Astrocyte of the spinal cord (primary cell): ENCODE data around the gene KCNQ1OT1.

Experiments used
- DNase-seq: peaks from one replicate; pipeline ENCODE4 v3.0.0; 2011; ENCODE audit warnings: low read depth, low spot score
- H3K4me3 ChIP-seq: 2 replicates; pipeline ENCODE4 v1.5.1; 2011; ENCODE audit warnings: low read depth, mild to moderate bottlenecking, low read length, moderate library complexity
- CTCF ChIP-seq: IDR thresholded peaks from 2 replicates; pipeline ENCODE4 v1.5.1; 2012; ENCODE audit warnings: low read depth, mild to moderate bottlenecking, low read length, inconsistent platforms
- in situ Hi-C: cut with HindIII; loops from 2 replicates; pipeline ENCODE4 v1.10.0; 2017; ENCODE audit warnings: low sequenced_read_pairs

The KCNQ1OT1 gene

GRCh38 chr11:2741006-2741376, 41.2 kb upstream of the KCNQ1OT1 start:
- DNase-seq = no peak
- in situ Hi-C loops = no loop called here
- no peak overlapping the region for H3K4me3 ChIP-seq
- TF ChIP-seq CTCF = no peak

GRCh38 chr11:2740275-2740940, 40.6 kb upstream of the KCNQ1OT1 start:
- no peak overlapping the region for H3K4me3 ChIP-seq
- in situ Hi-C loops = no loop called here
- no peak for DNase-seq
- no peak for TF ChIP-seq CTCF

- no peak overlapping the region for H3K4me3 ChIP-seq
- DNase-seq = no peak
- no peak for TF ChIP-seq CTCF
- in situ Hi-C loops = no loop called here
Measured at GRCh38 chr11:2739531-2740274, 39.9 kb upstream of the KCNQ1OT1 start.

GRCh38 chr11:2738551-2739431, 39.0 kb upstream of the KCNQ1OT1 start:
- in situ Hi-C loops = no loop called here
- DNase-seq = no peak
- no peak for TF ChIP-seq CTCF
- H3K4me3 ChIP-seq = no peak overlapping the region

- no peak overlapping the region for H3K4me3 ChIP-seq
- DNase-seq = no peak
- in situ Hi-C loops = no loop called here
- no peak for TF ChIP-seq CTCF
Measured at GRCh38 chr11:2737866-2738265, 38.1 kb upstream of the KCNQ1OT1 start.

- H3K4me3 ChIP-seq = no peak overlapping the region
- in situ Hi-C loops = no loop called here
- DNase-seq = no peak
Measured at GRCh38 chr11:2737226-2737590, 37.4 kb upstream of the KCNQ1OT1 start.

More at GRCh38 chr11:2737226-2737590, 37.4 kb upstream of the KCNQ1OT1 start:
- TF ChIP-seq CTCF = no peak
